SU-DHL-6 (cell line): ENCODE measurements around the gene HS3ST3A1.

Source experiments
- H2AFZ ChIP-seq: fragments of 200-600 bp; sonication (generic); 2 replicates; pipeline ENCODE4 v1.6.1; 2014; ENCODE audit warnings: low read depth, mild to moderate bottlenecking, moderate library complexity, mixed read lengths, antibody characterized with exemption, low read length; ENCODE audit not compliant: severe bottlenecking
- H3F3A ChIP-seq: fragments of 200-600 bp; shearing (Covaris generic); 2 replicates; pipeline ENCODE4 v1.6.0; 2016; ENCODE audit warnings: antibody characterized with exemption, mild to moderate bottlenecking; ENCODE audit not compliant: insufficient read depth
- H3K27ac ChIP-seq: fragments of 200-600 bp; sonication (generic); 2 replicates; pipeline ENCODE4 v1.5.1; 2016; ENCODE audit warnings: low read depth, mild to moderate bottlenecking, low read length, moderate library complexity, mixed read lengths
- H3K27me3 ChIP-seq: fragments of 200-600 bp; sonication (generic), shearing (Covaris generic); 2 replicates; pipeline ENCODE4 v1.6.0; 2014; ENCODE audit warnings: mild to moderate bottlenecking, low read length
- H3K36me3 ChIP-seq: fragments of 200-600 bp; sonication (generic); 2 replicates; pipeline ENCODE4 v1.6.1; 2014; ENCODE audit warnings: mild to moderate bottlenecking, low read length, mixed read lengths
- H3K4me2 ChIP-seq: fragments of 300-600, 200-600 bp; shearing (Covaris generic), sonication (generic); 2 replicates; pipeline ENCODE4 v1.6.0; 2014; ENCODE audit warnings: low read length, low read depth, mild to moderate bottlenecking; ENCODE audit not compliant: poor library complexity, severe bottlenecking
- H3K4me3 ChIP-seq: fragments of 200-600 bp; sonication (generic); 2 replicates; pipeline ENCODE4 v1.5.1; 2014; ENCODE audit warnings: antibody characterized with exemption, low read length, mild to moderate bottlenecking, mixed read lengths; ENCODE audit not compliant: insufficient read depth, poor library complexity, severe bottlenecking
- H3K79me2 ChIP-seq: fragments of 200-600 bp; sonication (generic); 2 replicates; pipeline ENCODE4 v1.6.1; 2014; ENCODE audit warnings: mild to moderate bottlenecking, low read length, moderate library complexity; ENCODE audit not compliant: insufficient read depth
- H3K9ac ChIP-seq: fragments of 200-600 bp; sonication (generic); 2 replicates; pipeline ENCODE4 v1.7.0; 2014; ENCODE audit warnings: mild to moderate bottlenecking, low read length
- H3K9me2 ChIP-seq: fragments of 200-600 bp; sonication (generic); replicated peaks from 2 replicates; pipeline ENCODE4 v1.6.1; 2014; ENCODE audit warnings: low read length; ENCODE audit not compliant: insufficient read depth
- H3K9me3 ChIP-seq: fragments of 200-600 bp; sonication (generic); 2 replicates; pipeline ENCODE4 v1.6.1; 2014; ENCODE audit warnings: low read length, mixed read lengths; ENCODE audit not compliant: insufficient read depth
- H4K20me1 ChIP-seq: fragments of 200-600 bp; sonication (generic); 2 replicates; pipeline ENCODE4 v1.6.1; 2014; ENCODE audit warnings: low read depth, mild to moderate bottlenecking, antibody characterized with exemption, low read length, moderate library complexity, mixed read lengths
- CTCF ChIP-seq: fragments of 200-600 bp; sonication (generic); IDR thresholded peaks from one replicate; pipeline ENCODE4 v1.5.1; 2017; ENCODE audit warnings: antibody characterized with exemption, mild to moderate bottlenecking, low read length, moderate library complexity; ENCODE audit not compliant: insufficient read depth, poor library complexity, severe bottlenecking
- EZH2phosphoT487 ChIP-seq: fragments of 200-600 bp; sonication (generic), shearing (Covaris generic); conservative IDR thresholded peaks from 2 replicates; pipeline ENCODE4 v1.6.1; 2018; ENCODE audit warnings: mild to moderate bottlenecking, antibody characterized with exemption, low read length, moderate library complexity, mixed read lengths

Gene HS3ST3A1

GRCh38 chr17:13513039-13513405 is 88.7 kb downstream of the HS3ST3A1 start:
- Histone ChIP-seq H3K9me3 (no peaks in the 10 kb centered on the region), H3K36me3 (no peaks in the 10 kb centered on the region), H3K27me3 (no peaks in the 10 kb centered on the region), H3K9me2 (no peaks in the 10 kb centered on the region), H3K27ac (no peak overlapping the region), H3K4me3 (no peak overlapping the region), H3K79me2 (no peaks in the 10 kb centered on the region), H4K20me1 (no peaks in the 10 kb centered on the region), H3K9ac (no peak overlapping the region), H3K4me2 (no peak overlapping the region), H3F3A (no peaks in the 10 kb centered on the region), H2AFZ (no peak overlapping the region)
- TF ChIP-seq EZH2phosphoT487 (no peak), CTCF (no peak)

- H3K4me2 ChIP-seq, result no peak overlapping the region
- no peak overlapping the region for H3K4me3 ChIP-seq
- no peak overlapping the region for H2AFZ ChIP-seq
- no peak overlapping the region for H3K9ac ChIP-seq
- H3F3A ChIP-seq, result no peaks in the 10 kb centered on the region
- no peaks in the 10 kb centered on the region for H3K36me3 ChIP-seq
- no peaks in the 10 kb centered on the region for H3K79me2 ChIP-seq
- H3K27ac ChIP-seq, result no peak overlapping the region
- H3K9me3 ChIP-seq, result no peaks in the 10 kb centered on the region
- no peaks in the 10 kb centered on the region for H3K27me3 ChIP-seq
- H4K20me1 ChIP-seq, result no peaks in the 10 kb centered on the region
- TF ChIP-seq EZH2phosphoT487 (no peak), CTCF (no peak)
- H3K9me2 ChIP-seq, result no peaks in the 10 kb centered on the region
Observed at GRCh38 chr17:13510062-13510461, 91.7 kb downstream of the HS3ST3A1 start.

GRCh38 chr17:13509527-13509926 is 92.2 kb downstream of the HS3ST3A1 start:
- Histone ChIP-seq H3K79me2 (no peaks in the 10 kb centered on the region), H3K9me3 (no peaks in the 10 kb centered on the region), H3K36me3 (no peaks in the 10 kb centered on the region), H2AFZ (no peak overlapping the region), H3K4me2 (no peak overlapping the region), H3K4me3 (no peak overlapping the region), H3K27me3 (no peaks in the 10 kb centered on the region), H4K20me1 (no peaks in the 10 kb centered on the region), H3F3A (no peaks in the 10 kb centered on the region), H3K27ac (no peak overlapping the region), H3K9me2 (no peaks in the 10 kb centered on the region), H3K9ac (no peak overlapping the region)
- TF ChIP-seq EZH2phosphoT487 (no peak), CTCF (no peak)

GRCh38 chr17:13508896-13509295 is 92.8 kb downstream of the HS3ST3A1 start:
- no peaks in the 10 kb centered on the region for H3K9me2 ChIP-seq
- no peak overlapping the region for H3K9ac ChIP-seq
- no peaks in the 10 kb centered on the region for H4K20me1 ChIP-seq
- no peak overlapping the region for H2AFZ ChIP-seq
- no peaks in the 10 kb centered on the region for H3K36me3 ChIP-seq
- no peak overlapping the region for H3K4me3 ChIP-seq
- no peaks in the 10 kb centered on the region for H3K79me2 ChIP-seq
- no peaks in the 10 kb centered on the region for H3K9me3 ChIP-seq
- no peak overlapping the region for H3K27ac ChIP-seq
- H3K27me3 ChIP-seq, result no peaks in the 10 kb centered on the region
- H3K4me2 ChIP-seq, result no peak overlapping the region
- no peaks in the 10 kb centered on the region for H3F3A ChIP-seq
- TF ChIP-seq CTCF (no peak), EZH2phosphoT487 (no peak)
